Activated T-cell treated with anti-CD3 and anti-CD28 coated beads for 1 hour (primary cell): ENCODE results near the gene SNAPC1.
A peak's percentile ranks its signal among the peaks of the same experiment; 100 is the strongest.
"Not testable (repeated sequence)": the region's sequence is repeated elsewhere in the genome, so short reads cannot be mapped to it uniquely, and the experiment has no call there.

Experiments
- DNase-seq: peaks from one replicate; pipeline ENCODE4 v3.0.0-alpha.2; 2020; ENCODE audit warnings: low read depth

Gene SNAPC1, protein sequence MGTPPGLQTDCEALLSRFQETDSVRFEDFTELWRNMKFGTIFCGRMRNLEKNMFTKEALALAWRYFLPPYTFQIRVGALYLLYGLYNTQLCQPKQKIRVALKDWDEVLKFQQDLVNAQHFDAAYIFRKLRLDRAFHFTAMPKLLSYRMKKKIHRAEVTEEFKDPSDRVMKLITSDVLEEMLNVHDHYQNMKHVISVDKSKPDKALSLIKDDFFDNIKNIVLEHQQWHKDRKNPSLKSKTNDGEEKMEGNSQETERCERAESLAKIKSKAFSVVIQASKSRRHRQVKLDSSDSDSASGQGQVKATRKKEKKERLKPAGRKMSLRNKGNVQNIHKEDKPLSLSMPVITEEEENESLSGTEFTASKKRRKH

DNA sequence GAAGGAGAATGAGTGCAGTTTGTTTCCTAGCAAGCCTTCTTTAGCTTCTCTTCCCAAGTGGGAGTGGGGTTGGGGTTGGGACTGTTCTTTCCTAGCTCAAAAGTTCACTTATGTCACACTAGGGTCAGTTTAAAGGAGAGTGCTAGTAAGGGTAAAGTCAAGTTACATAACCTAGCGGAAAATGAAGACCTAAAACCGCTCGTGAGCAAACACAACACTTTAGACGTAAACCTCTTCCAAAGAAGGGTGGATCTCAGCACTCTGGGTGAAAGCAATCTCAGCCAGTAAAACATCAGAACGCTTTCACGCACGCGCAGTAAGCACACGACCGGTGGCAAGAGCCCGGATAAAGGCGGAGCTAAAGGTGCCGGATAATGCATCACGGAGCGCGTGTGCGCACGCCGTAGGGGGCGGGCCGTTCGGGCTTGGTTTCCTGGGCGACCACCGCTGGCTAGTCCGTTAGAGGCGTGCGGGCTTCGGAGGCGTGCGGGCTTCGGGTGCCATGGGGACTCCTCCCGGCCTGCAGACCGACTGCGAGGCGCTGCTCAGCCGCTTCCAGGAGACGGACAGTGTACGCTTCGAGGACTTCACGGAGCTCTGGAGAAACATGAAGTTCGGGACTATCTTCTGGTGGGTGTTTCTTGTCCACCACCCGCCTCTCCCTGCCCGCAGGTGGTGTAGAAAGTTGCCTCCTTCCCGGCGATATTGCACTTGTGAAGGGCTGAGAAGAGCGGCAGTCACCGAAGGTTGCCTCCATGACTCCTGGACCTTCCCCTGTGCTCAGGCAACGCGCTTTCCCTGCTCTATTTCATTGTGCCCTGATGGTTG lies at the start of gene SNAPC1:
Gene SNAPC1 (plus strand): TSS at position 462 of the 828 bp plus-strand sequence. CDS start 41 bp downstream, at position 503.
- DNase-seq = peak; percentile 97

DNA sequence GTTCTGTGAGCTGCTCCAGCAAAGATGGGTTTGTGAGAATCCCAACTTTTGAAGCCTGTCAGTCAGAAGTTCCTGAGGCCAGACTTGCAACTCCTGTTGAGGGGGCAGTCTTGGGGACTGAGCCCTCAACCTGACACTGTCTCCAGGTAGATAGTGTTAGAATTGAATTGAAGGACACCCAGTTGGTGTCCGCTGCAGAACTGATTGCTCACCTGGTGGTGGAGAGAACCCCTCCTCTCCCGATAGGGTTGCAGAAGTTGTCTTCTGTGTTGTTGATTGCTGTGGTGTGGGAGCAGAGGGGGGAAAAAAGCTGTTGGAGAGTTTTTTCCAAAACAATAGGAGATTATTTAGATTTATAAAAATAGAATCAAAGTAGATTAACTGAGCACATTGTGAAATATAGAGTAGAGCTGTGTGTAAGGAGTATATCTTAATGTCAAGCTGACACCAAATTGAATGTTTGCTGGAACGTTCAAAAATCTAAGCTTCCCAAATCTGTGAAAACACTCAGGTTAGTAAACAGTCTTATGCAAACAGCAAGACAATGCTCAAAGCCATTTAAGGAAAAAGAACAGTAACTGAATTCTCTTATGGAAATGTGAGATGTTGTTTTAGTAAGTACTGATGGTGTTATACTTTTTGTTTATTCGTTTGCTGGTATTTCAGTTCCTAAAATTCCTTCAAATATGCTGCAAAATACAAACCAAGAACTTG lies 48.3 kb upstream of the SNAPC1 start:
- DNase-seq = no peak

DNA sequence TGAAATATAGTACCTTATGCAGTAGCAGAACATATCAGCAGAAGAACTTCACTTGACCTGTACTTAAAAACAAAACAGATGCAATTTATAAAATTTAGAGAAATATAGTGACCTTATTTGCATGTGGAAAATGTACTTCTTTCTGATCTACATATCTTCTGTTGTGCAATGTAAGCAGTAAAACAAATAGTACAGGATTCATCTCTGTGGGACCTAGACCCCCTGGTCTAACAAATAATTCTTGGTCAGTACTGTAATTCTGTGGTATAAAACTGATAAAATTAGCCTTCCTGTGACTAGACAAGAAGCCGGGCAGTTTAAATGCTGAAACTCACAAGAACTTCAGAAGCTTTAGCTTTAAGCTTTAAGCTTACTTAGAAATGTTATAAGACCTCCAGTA lies 45.3 kb upstream of the SNAPC1 start:
- no peak for DNase-seq

DNA sequence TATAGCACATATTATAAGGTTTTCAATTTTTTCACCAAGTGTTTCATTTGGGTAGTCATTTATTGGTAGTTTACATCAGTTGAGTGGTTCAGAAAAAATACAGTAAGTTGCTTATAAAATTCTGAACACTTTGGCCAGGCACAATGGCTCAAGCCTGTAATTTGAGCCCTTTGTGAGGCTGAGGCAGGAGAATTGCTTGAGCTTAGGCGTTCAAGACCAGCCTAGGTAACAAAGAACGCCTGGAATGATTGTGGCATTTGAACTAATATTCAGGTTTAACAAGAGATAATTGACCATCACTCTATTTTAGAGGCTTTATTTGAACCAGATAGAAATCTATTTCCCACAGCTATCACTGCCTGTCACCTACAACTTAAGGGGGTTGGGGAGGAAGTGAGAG lies 44.2 kb upstream of the SNAPC1 start:
- DNase-seq = no peak

DNA sequence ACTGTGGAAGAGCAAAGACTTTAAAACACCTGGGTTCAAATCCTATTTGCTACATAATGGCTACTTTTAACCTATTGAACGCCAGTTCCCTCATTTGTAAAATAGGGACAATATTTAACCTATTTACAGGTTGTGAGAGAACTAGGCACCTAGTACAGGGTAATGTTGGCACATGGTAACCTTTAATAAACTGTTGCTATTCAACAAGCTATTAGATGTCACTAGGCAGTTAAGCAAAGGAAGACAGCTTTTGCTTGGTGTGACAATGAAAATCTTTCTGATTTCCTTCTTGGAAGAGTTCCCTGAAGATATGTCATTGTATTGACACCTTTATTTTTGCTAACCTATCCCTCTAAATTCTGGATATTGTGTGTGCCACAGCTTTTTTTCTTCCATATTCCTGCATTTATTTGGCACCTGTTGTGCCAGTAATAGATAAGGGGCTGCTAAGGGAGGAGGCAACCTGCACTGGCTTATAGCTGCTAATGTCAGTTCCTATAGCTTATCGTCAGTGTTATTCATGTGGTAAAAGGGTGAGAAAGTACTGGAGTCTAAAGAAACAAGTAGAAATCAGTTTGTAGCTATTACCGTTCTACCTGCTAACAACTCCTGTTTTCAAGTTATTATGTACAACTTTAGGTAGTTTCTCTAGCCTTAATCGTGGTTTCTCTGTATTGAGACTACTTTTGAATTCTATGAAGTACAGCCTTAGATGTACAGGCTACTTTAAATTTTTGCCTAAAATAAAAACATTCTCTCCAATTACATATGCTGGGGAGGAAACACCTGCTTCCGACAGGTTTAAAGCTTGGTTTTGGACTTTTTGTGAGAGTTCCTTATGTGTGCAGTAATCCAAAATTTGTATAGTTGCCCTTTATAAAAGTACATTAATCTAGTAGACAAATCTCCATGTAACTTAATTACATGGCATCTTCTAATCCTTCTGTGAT lies 42.6 kb upstream of the SNAPC1 start:
- no peak for DNase-seq

DNA sequence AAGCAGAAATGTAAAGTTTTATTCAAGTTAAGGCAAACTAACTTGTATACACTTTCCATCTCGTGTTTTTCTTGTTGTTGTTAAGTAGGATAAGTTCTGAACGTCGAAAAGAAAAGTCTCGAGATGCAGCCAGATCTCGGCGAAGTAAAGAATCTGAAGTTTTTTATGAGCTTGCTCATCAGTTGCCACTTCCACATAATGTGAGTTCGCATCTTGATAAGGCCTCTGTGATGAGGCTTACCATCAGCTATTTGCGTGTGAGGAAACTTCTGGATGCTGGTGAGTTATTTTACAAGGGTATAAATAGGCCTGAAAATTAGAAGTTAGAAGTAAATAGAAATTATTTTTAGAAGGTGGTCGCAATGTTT lies 41.9 kb upstream of the SNAPC1 start:
- DNase-seq = no peak

DNA sequence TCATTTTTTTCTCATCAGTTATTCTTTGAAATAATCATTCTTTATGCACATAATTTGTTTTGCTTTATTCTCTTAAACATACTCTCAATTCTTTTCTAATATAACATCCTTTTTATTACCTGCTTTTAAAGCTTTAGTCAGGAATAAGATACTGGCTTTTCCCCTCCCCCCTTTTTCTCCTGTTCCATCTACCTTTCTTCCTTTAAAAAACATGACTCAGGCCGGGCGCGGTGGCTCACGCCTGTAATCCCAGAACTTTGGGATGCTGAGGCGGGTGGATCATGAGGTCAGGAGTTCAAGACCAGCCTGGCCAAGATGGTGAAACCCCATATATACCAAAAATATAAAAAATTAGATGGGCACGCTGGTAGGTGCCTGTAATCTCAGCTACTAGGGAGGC lies 41.5 kb upstream of the SNAPC1 start:
- DNase-seq = no peak

DNA sequence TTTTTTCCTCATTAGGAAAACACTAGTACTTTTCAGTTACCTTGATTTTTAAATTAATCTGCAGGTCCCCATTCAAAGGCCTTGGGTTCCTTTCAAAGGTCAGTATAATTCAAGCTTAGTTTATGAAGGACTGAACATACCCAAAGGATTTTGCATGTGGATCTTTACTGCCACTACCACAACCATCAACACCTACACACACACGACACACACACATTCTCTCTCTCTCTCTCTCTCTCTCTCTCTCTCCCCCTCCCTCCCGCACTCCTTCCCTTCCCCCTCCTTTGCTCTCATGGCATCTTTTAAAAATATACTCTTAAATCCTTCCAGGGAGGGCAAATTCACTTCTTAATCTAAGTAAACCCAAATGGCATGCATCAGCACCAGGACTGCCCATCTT lies 38.1 kb upstream of the SNAPC1 start:
- no peak for DNase-seq

DNA sequence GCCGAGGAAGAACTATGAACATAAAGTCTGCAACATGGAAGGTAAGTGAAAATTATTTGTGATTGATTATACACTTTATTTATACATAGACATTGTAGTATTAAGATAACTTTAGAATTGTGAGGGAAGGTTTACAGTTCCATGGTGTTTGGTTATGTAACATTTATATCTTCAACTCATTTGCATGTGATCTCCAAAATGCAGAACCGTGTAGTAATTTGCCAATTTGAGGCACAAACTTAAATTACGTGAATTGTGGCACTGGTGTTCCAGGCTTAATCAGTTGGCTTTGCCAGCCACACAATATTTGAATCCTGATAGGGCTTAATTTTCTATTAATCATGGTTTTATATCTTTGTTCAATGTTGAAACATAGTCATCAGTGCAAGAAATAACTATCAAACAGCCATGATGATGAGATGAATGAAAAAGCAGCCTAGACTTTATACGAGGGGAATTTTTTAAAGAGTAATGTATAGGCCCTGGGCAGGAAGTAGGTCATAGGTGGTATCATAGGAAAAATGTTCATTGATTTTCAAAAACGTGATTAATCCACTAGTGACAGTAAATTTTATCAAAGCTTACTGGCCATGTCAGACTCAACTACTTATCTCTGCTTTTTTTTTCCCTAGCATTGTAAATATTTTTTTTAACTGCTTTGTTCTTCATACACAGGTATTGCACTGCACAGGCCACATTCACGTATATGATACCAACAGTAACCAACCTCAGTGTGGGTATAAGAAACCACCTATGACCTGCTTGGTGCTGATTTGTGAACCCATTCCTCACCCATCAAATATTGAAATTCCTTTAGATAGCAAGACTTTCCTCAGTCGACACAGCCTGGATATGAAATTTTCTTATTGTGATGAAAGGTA lies 35.2 kb upstream of the SNAPC1 start:
- DNase-seq = no peak

DNA sequence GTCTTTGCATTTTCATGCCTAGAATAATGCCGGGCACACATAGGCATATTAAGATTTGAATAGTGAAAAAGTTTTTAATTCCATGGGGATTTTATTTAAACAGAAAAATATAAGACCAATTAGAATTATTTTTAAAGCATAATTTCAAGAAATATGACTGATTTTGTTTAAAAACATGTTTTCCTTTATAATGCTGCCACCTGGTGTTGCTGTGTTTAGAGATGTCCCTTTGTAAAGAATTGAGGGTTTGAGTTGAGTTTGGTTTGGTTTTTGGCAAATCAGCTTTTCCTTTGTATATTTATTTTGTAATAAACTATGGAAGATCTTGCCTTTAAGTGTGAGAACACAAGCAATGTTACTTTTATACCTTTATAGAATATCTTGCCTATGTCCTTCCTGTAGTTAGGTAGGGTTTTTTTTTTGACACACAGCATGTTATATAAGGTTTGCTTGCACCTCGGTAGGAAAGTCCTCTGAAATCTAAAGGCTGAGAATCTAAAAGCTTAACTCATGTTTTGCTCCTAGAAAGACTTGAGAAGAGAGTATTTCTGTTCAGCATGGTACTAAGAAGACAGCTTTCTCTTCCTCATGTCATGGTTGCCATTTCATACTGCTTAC lies 31.4 kb upstream of the SNAPC1 start:
- DNase-seq = no peak

DNA sequence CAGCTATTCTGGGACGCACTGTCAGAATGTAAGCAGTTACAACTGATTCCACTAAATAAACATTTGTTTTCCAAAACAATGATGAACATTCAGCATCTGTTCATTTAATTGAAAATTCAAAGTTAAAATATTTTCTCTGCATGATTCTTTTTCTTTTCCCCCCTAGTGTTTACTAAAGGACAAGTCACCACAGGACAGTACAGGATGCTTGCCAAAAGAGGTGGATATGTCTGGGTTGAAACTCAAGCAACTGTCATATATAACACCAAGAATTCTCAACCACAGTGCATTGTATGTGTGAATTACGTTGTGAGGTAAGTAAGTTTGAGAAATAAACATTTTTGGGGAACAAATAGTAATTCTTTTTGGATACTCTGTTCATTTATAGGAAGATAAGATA lies 28.2 kb upstream of the SNAPC1 start:
- DNase-seq = no peak

DNA sequence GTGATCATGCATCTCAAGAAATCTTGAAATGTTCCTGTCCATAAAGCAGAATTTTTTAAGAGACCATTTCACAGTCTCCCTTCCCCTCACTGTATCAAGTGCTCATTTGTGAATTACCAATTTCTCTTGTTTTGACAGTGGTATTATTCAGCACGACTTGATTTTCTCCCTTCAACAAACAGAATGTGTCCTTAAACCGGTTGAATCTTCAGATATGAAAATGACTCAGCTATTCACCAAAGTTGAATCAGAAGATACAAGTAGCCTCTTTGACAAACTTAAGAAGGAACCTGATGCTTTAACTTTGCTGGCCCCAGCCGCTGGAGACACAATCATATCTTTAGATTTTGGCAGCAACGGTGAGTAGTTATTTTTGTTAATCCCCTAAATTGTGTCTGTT lies 25.5 kb upstream of the SNAPC1 start:
- no peak for DNase-seq

DNA sequence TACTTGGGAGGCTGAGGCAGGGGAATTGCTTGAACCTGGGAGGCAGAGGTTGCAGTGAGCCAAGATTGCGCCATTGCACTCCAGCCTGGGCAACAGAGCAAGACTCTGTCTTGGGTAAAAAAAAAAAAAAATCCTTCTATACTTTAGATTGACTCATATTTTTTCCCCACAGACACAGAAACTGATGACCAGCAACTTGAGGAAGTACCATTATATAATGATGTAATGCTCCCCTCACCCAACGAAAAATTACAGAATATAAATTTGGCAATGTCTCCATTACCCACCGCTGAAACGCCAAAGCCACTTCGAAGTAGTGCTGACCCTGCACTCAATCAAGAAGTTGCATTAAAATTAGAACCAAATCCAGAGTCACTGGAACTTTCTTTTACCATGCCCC lies 24.3 kb upstream of the SNAPC1 start:
- no peak for DNase-seq

DNA sequence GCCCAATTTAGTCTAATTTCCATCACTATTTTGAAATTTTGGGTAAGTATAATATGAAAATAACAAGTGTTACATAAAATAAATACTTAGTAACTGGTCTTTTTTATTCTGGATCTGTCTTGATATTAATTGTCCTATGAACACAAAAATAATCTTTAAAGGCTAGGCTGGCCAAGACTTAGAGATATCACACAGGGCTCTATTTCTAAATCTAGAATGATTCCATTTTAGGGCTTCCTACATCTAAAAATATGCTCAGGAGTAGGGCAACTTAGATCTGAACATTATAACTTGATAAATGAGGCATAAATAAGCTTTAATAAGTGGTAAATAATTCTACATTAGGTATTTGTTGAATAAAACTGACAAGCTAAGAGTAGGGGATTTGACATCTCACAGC lies 23.1 kb upstream of the SNAPC1 start:
- DNase-seq = no peak

DNA sequence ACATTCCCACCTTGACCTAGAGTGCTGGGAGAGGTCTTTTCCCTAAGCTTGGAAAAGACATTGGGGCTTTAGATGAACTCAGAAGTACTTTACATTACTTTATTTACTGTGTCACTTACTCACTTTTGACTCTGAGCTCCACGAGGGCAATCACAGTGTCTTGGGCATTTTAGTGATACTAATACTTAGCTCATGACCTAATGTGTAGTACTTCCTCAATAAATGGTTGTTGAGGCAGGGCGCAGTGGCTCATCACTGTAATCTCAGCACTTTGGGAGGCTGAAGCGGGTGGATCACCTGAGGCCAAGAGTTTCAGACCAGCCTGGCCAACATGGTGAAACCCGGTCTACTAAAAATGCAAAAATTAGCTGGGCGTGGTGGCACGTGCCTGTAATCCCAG lies 19.8 kb upstream of the SNAPC1 start:
- no peak for DNase-seq

DNA sequence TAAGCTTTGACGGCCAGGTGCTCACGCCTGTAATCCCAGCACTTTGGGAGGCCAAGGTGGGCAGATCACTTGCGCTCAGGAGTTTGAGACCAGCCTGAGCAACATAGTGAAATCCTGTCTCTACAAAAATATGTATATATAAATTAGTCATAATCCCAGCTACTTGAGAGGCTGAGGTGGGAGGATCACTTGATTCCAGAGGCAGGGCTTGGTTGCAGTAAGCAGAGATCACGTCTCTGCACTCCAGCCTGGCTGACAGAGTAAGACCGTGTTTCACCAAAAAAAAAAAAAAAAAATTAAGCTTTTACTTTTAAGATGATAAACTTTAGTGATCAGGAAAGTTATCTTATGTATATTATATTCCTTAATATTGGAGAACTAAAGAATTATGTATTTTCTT lies 18.0 kb upstream of the SNAPC1 start:
- no peak for DNase-seq

DNA sequence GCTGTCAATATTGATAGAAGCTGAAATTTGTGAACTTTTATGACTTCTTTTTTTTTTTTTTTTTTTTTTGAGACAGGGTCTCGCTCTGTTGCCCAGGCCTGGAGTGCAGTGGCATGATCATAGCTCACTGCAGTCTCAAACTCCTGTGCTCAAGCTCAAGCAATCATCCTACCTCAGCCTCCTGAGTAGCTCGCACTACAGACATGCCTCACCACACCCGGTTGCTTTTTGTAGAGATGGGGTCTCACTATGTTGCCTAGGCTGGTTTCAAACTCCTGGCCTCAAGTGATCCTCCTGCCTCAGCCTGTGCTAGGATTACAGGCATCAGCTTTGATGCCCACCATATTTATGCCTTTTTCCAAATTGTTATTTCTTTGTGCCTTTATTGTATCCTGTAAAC lies 15.9 kb upstream of the SNAPC1 start:
- DNase-seq = not testable (repeated sequence)

DNA sequence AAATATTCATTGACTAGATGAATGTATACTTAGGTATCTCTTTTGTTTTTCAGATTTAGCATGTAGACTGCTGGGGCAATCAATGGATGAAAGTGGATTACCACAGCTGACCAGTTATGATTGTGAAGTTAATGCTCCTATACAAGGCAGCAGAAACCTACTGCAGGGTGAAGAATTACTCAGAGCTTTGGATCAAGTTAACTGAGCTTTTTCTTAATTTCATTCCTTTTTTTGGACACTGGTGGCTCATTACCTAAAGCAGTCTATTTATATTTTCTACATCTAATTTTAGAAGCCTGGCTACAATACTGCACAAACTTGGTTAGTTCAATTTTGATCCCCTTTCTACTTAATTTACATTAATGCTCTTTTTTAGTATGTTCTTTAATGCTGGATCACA lies 15.3 kb upstream of the SNAPC1 start:
- DNase-seq = no peak

DNA sequence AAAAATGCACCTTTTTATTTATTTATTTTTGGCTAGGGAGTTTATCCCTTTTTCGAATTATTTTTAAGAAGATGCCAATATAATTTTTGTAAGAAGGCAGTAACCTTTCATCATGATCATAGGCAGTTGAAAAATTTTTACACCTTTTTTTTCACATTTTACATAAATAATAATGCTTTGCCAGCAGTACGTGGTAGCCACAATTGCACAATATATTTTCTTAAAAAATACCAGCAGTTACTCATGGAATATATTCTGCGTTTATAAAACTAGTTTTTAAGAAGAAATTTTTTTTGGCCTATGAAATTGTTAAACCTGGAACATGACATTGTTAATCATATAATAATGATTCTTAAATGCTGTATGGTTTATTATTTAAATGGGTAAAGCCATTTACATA lies 14.9 kb upstream of the SNAPC1 start:
- no peak for DNase-seq

DNA sequence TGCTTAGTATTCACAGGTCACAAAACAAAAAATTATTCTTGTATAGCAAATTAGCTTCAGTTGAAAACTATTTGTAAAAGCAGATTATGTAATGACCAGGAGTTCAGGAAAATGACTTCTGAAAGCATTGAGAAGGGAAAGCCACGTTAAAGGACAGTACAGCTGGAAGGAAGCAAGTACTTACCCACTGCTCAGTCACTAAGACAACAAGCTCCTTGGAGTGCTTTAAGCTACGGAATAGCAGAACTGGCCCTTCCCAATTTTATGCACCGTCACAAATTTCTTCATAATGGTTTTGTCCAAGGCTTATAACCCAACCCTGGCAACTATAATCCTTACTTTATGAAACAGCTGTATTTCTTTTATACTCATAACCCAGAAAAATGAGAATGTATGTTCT lies 13.0 kb upstream of the SNAPC1 start:
- no peak for DNase-seq
